Sigmoid colon (tissue), 4 donors: ENCODE data around the gene CTXN1.
A peak's percentile ranks its signal among the peaks of the same experiment; 100 is the strongest.
"Not testable (repeated sequence)": the region's sequence is repeated elsewhere in the genome, so short reads cannot be mapped to it uniquely, and the experiment has no call there.

Experiments used
- POLR2A ChIP-seq, 2 donors: fragments of 450-650 bp; IDR thresholded peaks; one replicate each; pipeline ENCODE4 v1.6.1; 2016; ENCODE audit warnings: antibody characterized with exemption in 2 of 2, mild to moderate bottlenecking in 2 of 2, moderate library complexity in 2 of 2
- POLR2AphosphoS5 ChIP-seq, 4 donors: sonication (generic); formaldehyde crosslinking; IDR thresholded peaks; one replicate each; pipeline ENCODE4 v1.6.1; 2017; ENCODE audit warnings: antibody characterized with exemption in 4 of 4
- TF ChIP-seq, protein P1 (sequence below), 4 experiments: fragments of 450-650 bp in 3 of 4; fragments of 200-600 bp in 1 of 4; IDR thresholded peaks; one replicate each; pipeline ENCODE4 v1.5.1; 2016 to 2019; ENCODE audit warnings: antibody characterized with exemption in 4 of 4, mild to moderate bottlenecking in 3 of 4, moderate library complexity in 2 of 4

- TF ChIP-seq POLR2A (IDR thresholded peaks at IDR 0.05): not testable (repeated sequence)
- peak in 1 of 4 donors; percentile 5 for TF ChIP-seq POLR2AphosphoS5 (IDR thresholded peaks at IDR 0.05)
- TF ChIP-seq, protein P1, sequence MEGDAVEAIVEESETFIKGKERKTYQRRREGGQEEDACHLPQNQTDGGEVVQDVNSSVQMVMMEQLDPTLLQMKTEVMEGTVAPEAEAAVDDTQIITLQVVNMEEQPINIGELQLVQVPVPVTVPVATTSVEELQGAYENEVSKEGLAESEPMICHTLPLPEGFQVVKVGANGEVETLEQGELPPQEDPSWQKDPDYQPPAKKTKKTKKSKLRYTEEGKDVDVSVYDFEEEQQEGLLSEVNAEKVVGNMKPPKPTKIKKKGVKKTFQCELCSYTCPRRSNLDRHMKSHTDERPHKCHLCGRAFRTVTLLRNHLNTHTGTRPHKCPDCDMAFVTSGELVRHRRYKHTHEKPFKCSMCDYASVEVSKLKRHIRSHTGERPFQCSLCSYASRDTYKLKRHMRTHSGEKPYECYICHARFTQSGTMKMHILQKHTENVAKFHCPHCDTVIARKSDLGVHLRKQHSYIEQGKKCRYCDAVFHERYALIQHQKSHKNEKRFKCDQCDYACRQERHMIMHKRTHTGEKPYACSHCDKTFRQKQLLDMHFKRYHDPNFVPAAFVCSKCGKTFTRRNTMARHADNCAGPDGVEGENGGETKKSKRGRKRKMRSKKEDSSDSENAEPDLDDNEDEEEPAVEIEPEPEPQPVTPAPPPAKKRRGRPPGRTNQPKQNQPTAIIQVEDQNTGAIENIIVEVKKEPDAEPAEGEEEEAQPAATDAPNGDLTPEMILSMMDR (IDR thresholded peaks at IDR 0.05): not testable (repeated sequence)
Measured at GRCh38 chr19:7930030-7930429, 4.1 kb upstream of the CTXN1 start.
